T1000 (cell line): ENCODE results near the gene MAG.

ENCODE experiments used
- DNase-seq: peaks from one replicate; lab custom pipeline; 2025; ENCODE audit warnings: mixed read lengths; lab: John Stamatoyannopoulos, UW

MAG gene

GRCh38 chr19:35265126-35265899 lies 26.6 kb upstream of the MAG start:
- DNase-seq, result no peak

GRCh38 chr19:35265900-35266519 lies 26.0 kb upstream of the MAG start:
- DNase-seq, result no peak

GRCh38 chr19:35266520-35267352 lies 25.2 kb upstream of the MAG start:
- peak; percentile 20 for DNase-seq

- DNase-seq, result no peak
These were observed 24.6 kb upstream of the MAG start for GRCh38 chr19:35267353-35267817.

- DNase-seq, result peak; percentile 57
These were observed 24.0 kb upstream of the MAG start for GRCh38 chr19:35267818-35268535.

- peak; percentile 41 for DNase-seq
These were observed 23.2 kb upstream of the MAG start, which contains the start of gene USF2 for GRCh38 chr19:35268536-35269437. USF2 (plus strand) TSS chr19:35268962; CDS start chr19:35269102, 140 bp downstream.

GRCh38 chr19:35269438-35270117 lies 22.4 kb upstream of the MAG start:
- peak; percentile 81 for DNase-seq

- no peak for DNase-seq
These were observed 21.6 kb upstream of the MAG start for GRCh38 chr19:35270381-35270811.

- no peak for DNase-seq
These were observed 20.4 kb upstream of the MAG start for GRCh38 chr19:35271546-35271945.

- DNase-seq, result no peak
These were observed 19.7 kb upstream of the MAG start for GRCh38 chr19:35272122-35272719.

- DNase-seq, result no peak
These were observed 18.9 kb upstream of the MAG start for GRCh38 chr19:35272954-35273649.

GRCh38 chr19:35273686-35274259 lies 18.2 kb upstream of the MAG start:
- DNase-seq, result no peak

GRCh38 chr19:35274323-35274722 lies 17.6 kb upstream of the MAG start:
- no peak for DNase-seq

GRCh38 chr19:35276706-35277281 lies 15.2 kb upstream of the MAG start:
- DNase-seq, result no peak

GRCh38 chr19:35278578-35279284 lies 13.2 kb upstream of the MAG start:
- no peak for DNase-seq

- no peak for DNase-seq
These were observed 12.6 kb upstream of the MAG start for GRCh38 chr19:35279374-35279773.

- no peak for DNase-seq
These were observed 11.8 kb upstream of the MAG start for GRCh38 chr19:35279985-35280821.
